ENCODE measurements around the gene ODF4.
A peak's percentile ranks its signal among the peaks of the same experiment; 100 is the strongest.

The ODF4 gene

GRCh38 chr17:8300627-8301242 is 38.9 kb upstream of the ODF4 start:
- Histone ChIP-seq H3K27ac (ENCODE audit: low read depth, low read length) (no peak overlapping the region), H3K4me1 (ENCODE audit: control insufficient read depth, low read length) (peaks cover 14% of the 10 kb centered on the region), H3K36me3 (ENCODE audit: control insufficient read depth, low read length) (no peaks in the 10 kb centered on the region), H3K9me2 (replicated peaks; ENCODE audit: control insufficient read depth, low read length) (no peaks in the 10 kb centered on the region), H3K9me3 (ENCODE audit: control insufficient read depth, insufficient read depth, low read length) (no peaks in the 10 kb centered on the region), H4K20me1 (ENCODE audit: control insufficient read depth, insufficient read depth, low read depth, low read length) (no peaks in the 10 kb centered on the region), H3F3A (ENCODE audit: control insufficient read depth, insufficient read depth) (peaks cover 3% of the 10 kb centered on the region; the same call in 1 of the 2 replicates), H3K79me2 (ENCODE audit: control insufficient read depth, low read length) (no peaks in the 10 kb centered on the region), H3K4me2 (ENCODE audit: low read length) (peak overlapping the region; percentile 47), H3K27me3 (ENCODE audit: control insufficient read depth, low read length) (no peaks in the 10 kb centered on the region), H3K4me3 (ENCODE audit: low read length) (0 out of 2 replicates have a peak overlapping the region, but pooled peaks have one; percentile 27)
- TF ChIP-seq EZH2phosphoT487 (IDR thresholded peaks at IDR 0.05; ENCODE audit: borderline replicate concordance, low read length) = no peak
- TF ChIP-seq CTCF (IDR thresholded peaks at IDR 0.05; ENCODE audit: low read depth, low read length, poor library complexity, severe bottlenecking) = peak; percentile 87

- no peaks in the 10 kb centered on the region for H4K20me1 ChIP-seq (ENCODE audit: control insufficient read depth, insufficient read depth, low read depth, low read length)
- TF ChIP-seq EZH2phosphoT487 (IDR thresholded peaks at IDR 0.05; ENCODE audit: borderline replicate concordance, low read length) = no peak
- no peak for TF ChIP-seq CTCF (IDR thresholded peaks at IDR 0.05; ENCODE audit: low read depth, low read length, poor library complexity, severe bottlenecking)
- H3K27ac ChIP-seq (ENCODE audit: low read depth, low read length) = no peak overlapping the region
- H3K9me3 ChIP-seq (ENCODE audit: control insufficient read depth, insufficient read depth, low read length) = no peaks in the 10 kb centered on the region
- no peak overlapping the region for H3K4me2 ChIP-seq (ENCODE audit: low read length)
- H3K9me2 ChIP-seq (replicated peaks; ENCODE audit: control insufficient read depth, low read length) = no peaks in the 10 kb centered on the region
- H3F3A ChIP-seq (ENCODE audit: control insufficient read depth, insufficient read depth) = no peaks in the 10 kb centered on the region
- peaks cover 2% of the 10 kb centered on the region; the same call in 1 of the 2 replicates for H3K27me3 ChIP-seq (ENCODE audit: control insufficient read depth, low read length)
- no peaks in the 10 kb centered on the region for H3K4me1 ChIP-seq (ENCODE audit: control insufficient read depth, low read length)
- H3K79me2 ChIP-seq (ENCODE audit: control insufficient read depth, low read length) = no peaks in the 10 kb centered on the region
- no peaks in the 10 kb centered on the region for H3K36me3 ChIP-seq (ENCODE audit: control insufficient read depth, low read length)
- H3K4me3 ChIP-seq (ENCODE audit: low read length) = no peak overlapping the region
Observed at GRCh38 chr17:8310601-8311123, 29.0 kb upstream of the ODF4 start.

- TF ChIP-seq EZH2phosphoT487 (IDR thresholded peaks at IDR 0.05; ENCODE audit: borderline replicate concordance, low read length) = no peak
- Histone ChIP-seq H3K36me3 (ENCODE audit: control insufficient read depth, low read length) (no peaks in the 10 kb centered on the region), H3F3A (ENCODE audit: control insufficient read depth, insufficient read depth) (no peaks in the 10 kb centered on the region), H3K9me2 (replicated peaks; ENCODE audit: control insufficient read depth, low read length) (no peaks in the 10 kb centered on the region), H4K20me1 (ENCODE audit: control insufficient read depth, insufficient read depth, low read depth, low read length) (no peaks in the 10 kb centered on the region), H3K27me3 (ENCODE audit: control insufficient read depth, low read length) (peaks cover 3% of the 10 kb centered on the region; the same call in 1 of the 2 replicates), H3K4me3 (ENCODE audit: low read length) (no peak overlapping the region), H3K4me1 (ENCODE audit: control insufficient read depth, low read length) (no peaks in the 10 kb centered on the region), H3K27ac (ENCODE audit: low read depth, low read length) (no peak overlapping the region), H3K9me3 (ENCODE audit: control insufficient read depth, insufficient read depth, low read length) (no peaks in the 10 kb centered on the region), H3K79me2 (ENCODE audit: control insufficient read depth, low read length) (no peaks in the 10 kb centered on the region), H3K4me2 (ENCODE audit: low read length) (no peak overlapping the region)
Observed at GRCh38 chr17:8311131-8311790, 28.4 kb upstream of the ODF4 start.

DNA sequence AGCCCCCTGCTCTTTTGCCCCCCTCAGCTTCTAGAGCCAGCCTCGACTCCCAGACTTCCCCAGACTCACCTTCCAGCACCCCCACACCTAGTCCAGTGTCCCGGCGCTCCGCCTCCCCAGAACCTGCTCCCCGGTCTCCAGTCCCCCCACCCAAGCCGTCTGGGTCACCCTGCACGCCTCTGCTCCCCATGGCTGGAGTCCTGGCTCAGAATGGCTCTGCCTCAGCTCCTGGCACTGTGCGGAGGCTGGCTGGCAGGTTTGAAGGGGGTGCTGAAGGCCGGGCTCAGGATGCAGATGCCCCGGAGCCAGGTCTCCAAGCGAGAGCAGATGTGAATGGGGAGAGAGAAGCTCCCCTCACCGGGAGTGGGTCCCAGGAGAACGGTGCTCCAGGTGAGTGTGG is 27.4 kb upstream of the ODF4 start:
- H3K4me3 ChIP-seq (ENCODE audit: low read length) = no peak overlapping the region
- no peak for TF ChIP-seq EZH2phosphoT487 (IDR thresholded peaks at IDR 0.05; ENCODE audit: borderline replicate concordance, low read length)
- TF ChIP-seq CTCF (IDR thresholded peaks at IDR 0.05; ENCODE audit: low read depth, low read length, poor library complexity, severe bottlenecking) = no peak
- no peaks in the 10 kb centered on the region for H3K9me3 ChIP-seq (ENCODE audit: control insufficient read depth, insufficient read depth, low read length)
- H3K27ac ChIP-seq (ENCODE audit: low read depth, low read length) = no peak overlapping the region
- no peaks in the 10 kb centered on the region for H4K20me1 ChIP-seq (ENCODE audit: control insufficient read depth, insufficient read depth, low read depth, low read length)
- no peaks in the 10 kb centered on the region for H3K4me1 ChIP-seq (ENCODE audit: control insufficient read depth, low read length)
- H3K79me2 ChIP-seq (ENCODE audit: control insufficient read depth, low read length) = no peaks in the 10 kb centered on the region
- no peaks in the 10 kb centered on the region for H3F3A ChIP-seq (ENCODE audit: control insufficient read depth, insufficient read depth)
- no peaks in the 10 kb centered on the region for H3K9me2 ChIP-seq (replicated peaks; ENCODE audit: control insufficient read depth, low read length)
- H3K4me2 ChIP-seq (ENCODE audit: low read length) = no peak overlapping the region
- H3K36me3 ChIP-seq (ENCODE audit: control insufficient read depth, low read length) = no peaks in the 10 kb centered on the region
- peaks cover 5% of the 10 kb centered on the region; the same call in 1 of the 2 replicates for H3K27me3 ChIP-seq (ENCODE audit: control insufficient read depth, low read length)
